RWPE1 (cell line): ENCODE data around the gene NPTX2.

ENCODE experiments used
- CTCF ChIA-PET: fragments of 350-600 bp; sonication (Branson Sonifier 250); formaldehyde crosslinking; extraction: SDS; loops from one replicate; lab custom pipeline; 2021; lab: Yijun Ruan, JAX
- POLR2A ChIA-PET: fragments of 400-600 bp; formaldehyde crosslinking; extraction: SDS; loops from one replicate; lab custom pipeline; 2020; ENCODE audit warnings: antibody characterized with exemption; ENCODE audit not compliant: low non-redundant PET; lab: Yijun Ruan, JAX
- DNase-seq: peaks from one replicate; pipeline ENCODE4 v3.0.0; 2012; ENCODE audit warnings: low spot score
- H3K27ac ChIP-seq: fragments of 450-650 bp; 2 replicates; pipeline ENCODE4 v1.5.1; 2017
- CTCF ChIP-seq: fragments of 450-650 bp; conservative IDR thresholded peaks from 2 replicates; pipeline ENCODE4 v1.5.1; 2017; ENCODE audit warnings: low read depth, mild to moderate bottlenecking

NPTX2 gene

GRCh38 chr7:98630149-98630548 is 13.1 kb downstream of the NPTX2 start:
- ChIA-PET POLR2A (no interaction called here), CTCF (no interaction called here)
- H3K27ac ChIP-seq: no peak overlapping the region
- no peak for TF ChIP-seq CTCF
- DNase-seq: no peak

- no peak overlapping the region for H3K27ac ChIP-seq
- TF ChIP-seq CTCF: no peak
- CTCF ChIA-PET: no interaction called here
- DNase-seq: no peak
- POLR2A ChIA-PET: no interaction called here
These were observed 13.7 kb downstream of the NPTX2 start for GRCh38 chr7:98630770-98631169.

GRCh38 chr7:98638853-98639252 is 21.8 kb downstream of the NPTX2 start:
- no peak for TF ChIP-seq CTCF
- ChIA-PET POLR2A (no interaction called here), CTCF (no interaction called here)
- H3K27ac ChIP-seq: no peak overlapping the region
- no peak for DNase-seq

- H3K27ac ChIP-seq: no peak overlapping the region
- ChIA-PET CTCF (interaction anchor here (0.5 to 1.3 kb wide), 3 partner anchors 139 to 201 kb away, joined by 3 to 4 read pairs (median 3); no protein-coding TSS in a partner anchor), POLR2A (no interaction called here)
- TF ChIP-seq CTCF: no peak
- no peak for DNase-seq
These were observed 23.3 kb downstream of the NPTX2 start for GRCh38 chr7:98640375-98640774.

- no peak for DNase-seq
These were observed 24.8 kb downstream of the NPTX2 start for GRCh38 chr7:98641646-98642500.

More at GRCh38 chr7:98641646-98642500, 24.8 kb downstream of the NPTX2 start:
- H3K27ac ChIP-seq: no peak overlapping the region
- POLR2A ChIA-PET: no interaction called here
- CTCF ChIA-PET: interaction anchor here (0.6 kb wide), 1 partner anchor 48 kb away, joined by 5 read pairs; no protein-coding TSS in a partner anchor
- no peak for TF ChIP-seq CTCF
